ENCODE data around the gene ATG3.
"Not testable (repeated sequence)": the region's sequence is repeated elsewhere in the genome, so short reads cannot be mapped to it uniquely, and the experiment has no call there.

ATG3 gene

DNA sequence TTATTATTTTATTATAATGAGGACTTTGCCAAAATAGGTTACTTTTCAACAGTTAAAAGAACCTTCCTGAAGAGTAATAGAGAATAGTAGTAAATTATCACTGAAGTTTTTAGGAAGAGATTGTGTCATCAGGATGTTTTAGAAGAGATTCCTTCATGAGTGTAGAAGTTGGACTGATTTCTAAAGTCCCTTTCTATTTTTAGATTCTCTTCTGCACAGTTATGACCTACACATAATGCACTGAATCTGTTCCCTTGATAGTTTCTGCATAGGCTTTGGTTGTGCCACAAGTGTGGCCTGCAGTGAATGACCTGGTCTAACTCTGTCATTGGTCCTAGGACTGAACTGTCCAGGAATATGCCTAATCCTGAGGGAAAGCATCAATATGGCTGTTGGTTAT, 24.0 kb upstream of the ATG3 start:
- Histone ChIP-seq H3K9me3 (ENCODE audit: insufficient read depth, low read depth, low read length) (no peaks in the 10 kb centered on the region), H3K27ac (ENCODE audit: low read length) (no peak overlapping the region), H3K36me3 (ENCODE audit: insufficient read depth, low read depth, low read length) (peaks cover 36% of the 10 kb centered on the region), H3K9ac (ENCODE audit: low read depth, low read length) (no peak overlapping the region), H3K27me3 (ENCODE audit: insufficient read depth, low read length) (no peaks in the 10 kb centered on the region), H3K4me1 (ENCODE audit: insufficient read depth, low read length) (peaks cover 11% of the 10 kb centered on the region; the same call in 1 of the 2 replicates), H3K4me3 (ENCODE audit: low read length) (no peak overlapping the region)

DNA sequence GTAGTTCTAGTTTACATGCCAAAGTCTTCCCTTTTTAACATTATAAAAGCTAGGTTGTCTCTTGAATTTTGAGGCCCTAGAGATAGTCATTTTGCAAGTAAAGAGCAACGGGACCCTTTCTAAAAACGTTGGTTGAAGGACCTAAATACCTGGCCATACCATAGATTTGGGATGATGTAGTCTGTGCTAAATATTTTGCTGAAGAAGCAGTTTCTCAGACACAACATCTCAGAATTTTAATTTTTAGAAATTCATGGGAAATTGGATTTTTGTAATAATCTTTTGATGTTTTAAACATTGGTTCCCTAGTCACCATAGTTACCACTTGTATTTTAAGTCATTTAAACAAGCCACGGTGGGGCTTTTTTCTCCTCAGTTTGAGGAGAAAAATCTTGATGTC, 21.3 kb upstream of the ATG3 start:
- Histone ChIP-seq H3K27me3 (ENCODE audit: insufficient read depth, low read length) (no peaks in the 10 kb centered on the region), H3K36me3 (ENCODE audit: insufficient read depth, low read depth, low read length) (peaks cover 55% of the 10 kb centered on the region), H3K9me3 (ENCODE audit: insufficient read depth, low read depth, low read length) (no peaks in the 10 kb centered on the region), H3K4me3 (ENCODE audit: low read length) (no peak overlapping the region), H3K9ac (ENCODE audit: low read depth, low read length) (no peak overlapping the region), H3K4me1 (ENCODE audit: insufficient read depth, low read length) (peaks cover 11% of the 10 kb centered on the region; the same call in 1 of the 2 replicates), H3K27ac (ENCODE audit: low read length) (no peak overlapping the region)

DNA sequence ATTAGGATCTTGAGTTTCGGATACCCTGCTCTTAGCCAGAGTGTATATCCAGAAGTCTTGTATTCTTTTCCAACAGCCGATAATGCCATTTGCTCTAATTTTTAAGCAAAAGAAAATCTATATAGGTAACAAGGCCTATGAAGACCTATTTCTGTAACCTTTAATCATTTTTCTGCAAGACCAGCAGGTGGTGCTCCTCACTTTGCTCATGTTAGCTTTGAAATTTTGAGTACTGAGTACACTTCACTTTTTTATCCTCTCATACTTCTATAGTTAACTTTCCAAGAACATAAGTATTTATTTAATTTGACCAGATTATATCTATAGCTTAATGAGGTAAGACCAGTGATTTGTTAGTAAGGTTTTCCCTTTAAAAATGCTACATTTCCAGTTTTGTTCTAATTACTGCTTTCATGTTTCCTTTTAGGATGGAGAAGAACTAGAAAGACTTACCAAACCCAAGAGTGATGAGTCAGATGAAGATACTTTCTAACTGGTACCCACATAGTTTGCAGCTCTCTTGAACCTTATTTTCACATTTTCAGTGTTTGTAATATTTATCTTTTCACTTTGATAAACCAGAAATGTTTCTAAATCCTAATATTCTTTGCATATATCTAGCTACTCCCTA, 20.6 kb upstream of the ATG3 start:
- Histone ChIP-seq H3K36me3 (ENCODE audit: insufficient read depth, low read depth, low read length) (peaks cover 55% of the 10 kb centered on the region), H3K4me3 (ENCODE audit: low read length) (no peak overlapping the region), H3K9me3 (ENCODE audit: insufficient read depth, low read depth, low read length) (no peaks in the 10 kb centered on the region), H3K27me3 (ENCODE audit: insufficient read depth, low read length) (no peaks in the 10 kb centered on the region), H3K4me1 (ENCODE audit: insufficient read depth, low read length) (peaks cover 11% of the 10 kb centered on the region; the same call in 1 of the 2 replicates), H3K9ac (ENCODE audit: low read depth, low read length) (no peak overlapping the region), H3K27ac (ENCODE audit: low read length) (no peak overlapping the region)

DNA sequence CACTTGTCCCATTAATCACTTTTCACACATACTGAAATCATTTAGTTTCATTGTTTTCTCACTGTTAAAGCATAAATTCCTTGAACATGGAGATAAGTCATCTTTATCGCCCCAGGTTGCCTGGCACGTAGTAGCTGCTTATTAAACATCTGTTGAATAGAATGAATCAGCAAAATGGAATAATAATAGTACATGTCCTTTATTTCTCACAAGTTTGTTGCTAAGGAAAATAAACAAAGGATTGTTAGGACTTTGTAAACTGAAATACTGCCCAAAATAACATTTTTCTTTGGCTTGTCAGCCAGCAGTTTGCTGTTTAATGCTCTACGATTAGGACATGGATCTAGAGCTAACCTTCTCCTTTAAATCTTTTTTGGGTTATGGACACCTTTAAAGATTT, 17.9 kb upstream of the ATG3 start:
- no peak overlapping the region for H3K27ac ChIP-seq (ENCODE audit: low read length)
- no peak overlapping the region for H3K9ac ChIP-seq (ENCODE audit: low read depth, low read length)
- peaks cover 11% of the 10 kb centered on the region; the same call in 1 of the 2 replicates for H3K4me1 ChIP-seq (ENCODE audit: insufficient read depth, low read length)
- H3K9me3 ChIP-seq (ENCODE audit: insufficient read depth, low read depth, low read length) = no peaks in the 10 kb centered on the region
- no peak overlapping the region for H3K4me3 ChIP-seq (ENCODE audit: low read length)
- H3K36me3 ChIP-seq (ENCODE audit: insufficient read depth, low read depth, low read length) = peaks cover 48% of the 10 kb centered on the region
- H3K27me3 ChIP-seq (ENCODE audit: insufficient read depth, low read length) = no peaks in the 10 kb centered on the region

DNA sequence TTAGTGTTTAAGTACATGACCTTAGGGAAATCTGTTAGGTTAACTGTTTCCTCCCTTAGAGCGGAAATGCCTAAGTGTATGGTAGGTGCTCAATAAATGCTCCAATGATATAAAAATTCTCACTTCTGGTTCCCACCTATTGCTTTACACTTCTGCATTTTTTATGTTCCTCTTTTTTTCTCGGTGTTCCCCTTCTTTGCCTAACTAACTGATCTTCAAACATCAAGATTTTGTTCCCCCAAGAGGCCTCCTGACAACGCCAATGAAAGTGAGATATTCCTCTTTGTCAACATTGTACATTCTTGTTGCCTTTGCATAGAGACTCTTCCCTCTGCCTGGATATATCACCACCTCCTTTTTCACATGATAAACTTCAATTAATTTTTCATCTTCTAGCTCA, 17.5 kb upstream of the ATG3 start:
- Histone ChIP-seq H3K27ac (ENCODE audit: low read length) (no peak overlapping the region), H3K36me3 (ENCODE audit: insufficient read depth, low read depth, low read length) (peaks cover 47% of the 10 kb centered on the region), H3K27me3 (ENCODE audit: insufficient read depth, low read length) (no peaks in the 10 kb centered on the region), H3K9ac (ENCODE audit: low read depth, low read length) (no peak overlapping the region), H3K4me1 (ENCODE audit: insufficient read depth, low read length) (peaks cover 11% of the 10 kb centered on the region; the same call in 1 of the 2 replicates), H3K4me3 (ENCODE audit: low read length) (no peak overlapping the region), H3K9me3 (ENCODE audit: insufficient read depth, low read depth, low read length) (no peaks in the 10 kb centered on the region)

DNA sequence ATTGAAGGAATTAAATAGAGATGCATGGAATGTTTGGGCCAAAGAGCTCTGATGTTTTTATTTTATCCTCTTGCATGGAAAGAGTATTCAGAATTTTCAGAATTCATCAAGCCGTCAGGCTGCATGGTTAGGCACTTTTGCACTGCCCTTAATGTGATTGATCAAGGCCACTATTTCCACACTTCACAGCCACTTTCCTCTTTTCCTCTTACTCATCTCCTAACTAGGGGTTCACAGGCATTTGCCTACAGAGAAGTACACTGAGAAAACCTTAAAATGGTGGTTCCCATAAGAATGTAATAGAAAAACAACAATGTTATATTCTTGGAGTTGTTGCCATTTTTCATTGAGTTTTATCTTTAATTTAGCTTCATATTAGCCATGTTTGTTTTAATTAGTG, 10.9 kb upstream of the ATG3 start:
- no peak overlapping the region for H3K27ac ChIP-seq (ENCODE audit: low read length)

DNA sequence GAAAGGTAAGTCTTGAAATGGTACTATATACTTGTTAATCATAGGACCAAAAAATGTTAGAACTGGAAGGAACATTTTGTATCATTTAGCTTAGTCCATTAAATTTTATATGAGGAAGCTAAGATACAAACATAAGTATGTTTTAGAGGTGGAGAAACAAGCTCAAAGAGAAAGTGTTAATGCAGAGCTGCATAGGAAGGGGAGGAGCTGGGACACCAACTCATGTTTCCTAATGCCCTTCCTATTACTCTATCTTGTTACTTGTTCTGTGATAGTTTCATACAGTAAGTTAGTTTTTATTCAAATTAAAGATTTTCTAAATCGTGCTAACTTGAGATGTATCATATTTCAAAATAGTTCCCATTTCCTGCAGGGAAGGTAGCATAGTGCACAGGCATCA, 7.5 kb upstream of the ATG3 start:
- peaks cover 70% of the 10 kb centered on the region for H3K36me3 ChIP-seq (ENCODE audit: insufficient read depth, low read depth, low read length)
- H3K4me3 ChIP-seq (ENCODE audit: low read length) = no peak overlapping the region
- no peak overlapping the region for H3K9ac ChIP-seq (ENCODE audit: low read depth, low read length)
- no peaks in the 10 kb centered on the region for H3K27me3 ChIP-seq (ENCODE audit: insufficient read depth, low read length)
- H3K27ac ChIP-seq (ENCODE audit: low read length) = no peak overlapping the region
- H3K9me3 ChIP-seq (ENCODE audit: insufficient read depth, low read depth, low read length) = no peaks in the 10 kb centered on the region
- peaks cover 6% of the 10 kb centered on the region for H3K4me1 ChIP-seq (ENCODE audit: insufficient read depth, low read length)

More for the DNA sequence above, 10.9 kb upstream of the ATG3 start:
- Histone ChIP-seq H3K4me1 (ENCODE audit: insufficient read depth, low read length) (no peaks in the 10 kb centered on the region), H3K9ac (ENCODE audit: low read depth, low read length) (no peak overlapping the region), H3K36me3 (ENCODE audit: insufficient read depth, low read depth, low read length) (peaks cover 60% of the 10 kb centered on the region), H3K4me3 (ENCODE audit: low read length) (no peak overlapping the region), H3K9me3 (ENCODE audit: insufficient read depth, low read depth, low read length) (no peaks in the 10 kb centered on the region), H3K27me3 (ENCODE audit: insufficient read depth, low read length) (no peaks in the 10 kb centered on the region)

DNA sequence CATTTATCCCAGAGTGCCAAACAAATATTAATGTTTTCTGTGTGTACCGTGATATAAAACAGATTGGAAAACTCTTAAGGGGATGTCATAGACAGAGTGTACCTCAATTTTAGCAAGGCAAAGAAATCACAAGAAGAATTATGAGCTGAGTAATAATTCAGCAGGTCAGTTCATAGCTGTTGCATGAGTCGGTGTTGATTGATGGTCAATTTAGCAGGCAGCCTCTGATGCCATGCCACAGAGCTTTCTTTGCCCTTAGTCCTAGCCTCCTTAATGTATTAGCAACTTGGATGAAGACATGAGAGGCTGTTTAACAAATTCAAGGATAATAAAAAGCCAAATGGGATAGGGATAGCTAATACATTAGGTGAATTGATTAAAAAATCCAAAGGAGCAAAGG, 6.9 kb upstream of the ATG3 start:
- peaks cover 12% of the 10 kb centered on the region for H3K4me1 ChIP-seq (ENCODE audit: insufficient read depth, low read length)
- H3K27ac ChIP-seq (ENCODE audit: low read length) = no peak overlapping the region
- H3K36me3 ChIP-seq (ENCODE audit: insufficient read depth, low read depth, low read length) = peaks cover 64% of the 10 kb centered on the region
- H3K9ac ChIP-seq (ENCODE audit: low read depth, low read length) = no peak overlapping the region
- no peaks in the 10 kb centered on the region for H3K27me3 ChIP-seq (ENCODE audit: insufficient read depth, low read length)
- H3K4me3 ChIP-seq (ENCODE audit: low read length) = no peak overlapping the region
- no peaks in the 10 kb centered on the region for H3K9me3 ChIP-seq (ENCODE audit: insufficient read depth, low read depth, low read length)

DNA sequence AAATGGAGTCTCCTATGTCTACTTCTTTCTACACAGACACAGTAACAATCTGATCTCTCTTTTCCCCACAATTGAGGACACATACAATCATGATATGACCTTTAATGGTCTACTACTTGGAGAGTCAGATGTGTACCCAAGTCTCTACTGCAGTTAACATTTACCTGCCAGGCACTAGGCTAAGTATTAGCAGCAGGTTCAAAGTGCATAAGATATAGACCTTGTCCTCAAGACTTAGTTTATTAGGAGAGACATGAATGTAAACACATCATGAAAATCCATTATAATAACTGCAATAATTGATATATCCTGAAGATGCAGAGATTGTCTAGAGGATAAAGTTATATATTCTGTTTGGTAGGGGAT, 3.2 kb upstream of the ATG3 start:
- Histone ChIP-seq H3K9ac (ENCODE audit: low read depth, low read length) (no peak overlapping the region), H3K4me3 (ENCODE audit: low read length) (peak overlapping the region; percentile 45), H3K27me3 (ENCODE audit: insufficient read depth, low read length) (no peaks in the 10 kb centered on the region), H3K4me1 (ENCODE audit: insufficient read depth, low read length) (peaks cover 20% of the 10 kb centered on the region), H3K9me3 (ENCODE audit: insufficient read depth, low read depth, low read length) (no peaks in the 10 kb centered on the region), H3K27ac (ENCODE audit: low read length) (peak overlapping the region; percentile 18), H3K36me3 (ENCODE audit: insufficient read depth, low read depth, low read length) (peaks cover 31% of the 10 kb centered on the region)

DNA sequence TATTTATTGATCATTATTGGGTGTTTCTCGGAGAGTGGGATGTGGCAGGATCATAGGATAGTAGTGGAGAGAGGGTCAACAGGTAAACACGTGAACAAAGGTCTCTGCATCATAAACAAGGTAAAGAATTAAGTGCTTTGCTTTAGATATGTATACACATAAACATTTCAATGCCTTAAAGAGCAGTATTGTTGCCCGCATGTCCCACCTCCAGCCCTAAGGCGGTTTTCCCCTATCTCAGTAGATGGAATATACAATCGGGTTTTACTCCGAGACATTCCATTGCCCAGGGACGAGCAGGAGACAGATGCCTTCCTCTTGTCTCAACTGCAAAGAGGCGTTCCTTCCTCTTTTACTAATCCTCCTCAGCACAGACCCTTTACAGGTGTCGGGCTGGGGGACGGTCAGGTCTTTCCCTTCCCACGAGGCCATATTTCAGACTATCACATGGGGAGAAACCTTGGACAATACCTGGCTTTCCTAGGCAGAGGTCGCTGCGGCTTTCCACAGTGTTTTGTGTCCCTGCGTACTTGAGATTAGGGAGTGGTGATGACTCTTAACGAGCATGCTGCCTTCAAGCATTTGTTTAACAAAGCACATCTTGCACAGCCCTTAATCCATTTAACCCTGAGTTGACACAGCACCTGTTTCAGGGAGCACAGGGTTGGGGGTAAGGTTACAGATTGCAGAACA, 2.6 kb upstream of the ATG3 start:
- peak overlapping the region; percentile 18 for H3K27ac ChIP-seq (ENCODE audit: low read length)
- H3K9me3 ChIP-seq (ENCODE audit: insufficient read depth, low read depth, low read length); H3K27me3 ChIP-seq (ENCODE audit: insufficient read depth, low read length): not testable (repeated sequence)
- H3K9ac ChIP-seq (ENCODE audit: low read depth, low read length) = peak overlapping the region; percentile 46; the same call in 1 of the 2 replicates
- H3K4me3 ChIP-seq (ENCODE audit: low read length) = peak overlapping the region; percentile 96
- H3K4me1 ChIP-seq (ENCODE audit: insufficient read depth, low read length) = peaks cover 22% of the 10 kb centered on the region
- peaks cover 26% of the 10 kb centered on the region for H3K36me3 ChIP-seq (ENCODE audit: insufficient read depth, low read depth, low read length)

DNA sequence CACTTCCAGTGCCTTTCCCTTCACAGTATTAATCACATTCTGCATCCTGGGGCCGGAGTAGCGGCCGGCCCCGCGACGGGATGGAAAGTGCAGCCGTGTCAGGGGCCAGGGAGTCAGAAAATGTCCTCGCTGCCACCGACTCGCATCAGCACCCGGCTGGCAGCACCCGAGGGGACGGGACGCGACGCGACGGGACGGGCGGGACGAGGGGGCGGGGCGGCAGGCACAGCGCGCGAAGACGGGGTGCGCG, 353 bp downstream of the ATG3 start:
- Histone ChIP-seq H3K36me3 (ENCODE audit: insufficient read depth, low read depth, low read length) (peaks cover 18% of the 10 kb centered on the region), H3K9ac (ENCODE audit: low read depth, low read length) (peak overlapping the region; percentile 92), H3K4me1 (ENCODE audit: insufficient read depth, low read length) (peaks cover 22% of the 10 kb centered on the region), H3K4me3 (ENCODE audit: low read length) (peak overlapping the region; percentile 96), H3K27me3 (ENCODE audit: insufficient read depth, low read length) (no peaks in the 10 kb centered on the region), H3K9me3 (ENCODE audit: insufficient read depth, low read depth, low read length) (no peaks in the 10 kb centered on the region), H3K27ac (ENCODE audit: low read length) (peak overlapping the region; percentile 48)

DNA sequence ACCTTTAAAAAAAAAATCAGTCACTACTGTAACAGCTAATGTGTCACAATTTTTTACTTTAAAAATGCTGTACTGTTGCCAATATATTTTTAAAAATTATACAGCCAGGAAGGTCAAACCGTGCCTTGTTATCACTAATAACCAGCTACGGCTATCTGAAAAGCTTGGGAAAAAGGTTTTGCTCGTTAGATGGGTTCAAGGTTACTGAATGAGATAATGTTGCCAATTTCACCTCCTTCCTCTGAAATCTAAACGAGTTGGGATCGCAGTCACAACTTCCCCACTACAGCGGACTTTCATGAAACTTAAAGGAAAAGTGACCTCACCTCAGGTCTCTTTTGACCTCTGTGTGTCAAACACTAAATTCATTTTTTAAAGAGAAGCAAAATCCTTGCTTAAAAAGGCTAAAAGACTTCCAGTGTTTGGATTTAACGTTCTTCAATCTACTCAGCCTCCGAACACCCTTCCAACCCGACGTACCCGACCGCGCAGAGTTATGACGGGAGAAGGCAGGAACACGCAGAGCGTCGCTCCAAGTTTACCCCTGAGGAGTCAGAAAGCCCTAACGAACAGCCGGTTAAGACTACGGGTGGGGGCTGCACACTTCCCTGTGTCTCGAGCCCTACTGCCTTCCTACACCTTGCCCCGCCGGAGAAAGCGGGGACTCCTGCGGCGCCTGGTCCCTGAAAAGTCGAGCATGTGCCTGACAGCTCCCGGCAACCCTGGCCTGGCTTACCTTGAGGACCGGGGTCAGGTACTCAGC, 860 bp downstream of the ATG3 start:
- peak overlapping the region; percentile 92 for H3K9ac ChIP-seq (ENCODE audit: low read depth, low read length)
- peaks cover 22% of the 10 kb centered on the region for H3K4me1 ChIP-seq (ENCODE audit: insufficient read depth, low read length)
- no peaks in the 10 kb centered on the region for H3K9me3 ChIP-seq (ENCODE audit: insufficient read depth, low read depth, low read length)
- H3K36me3 ChIP-seq (ENCODE audit: insufficient read depth, low read depth, low read length) = peaks cover 15% of the 10 kb centered on the region
- peak overlapping the region; percentile 96 for H3K4me3 ChIP-seq (ENCODE audit: low read length)
- peak overlapping the region; percentile 64 for H3K27ac ChIP-seq (ENCODE audit: low read length)
- H3K27me3 ChIP-seq (ENCODE audit: insufficient read depth, low read length) = no peaks in the 10 kb centered on the region

Measured in iPS-20b (cell line).